ENCODE measurements around the gene RNPEPL1. TPM values are rescaled to one million over a fixed set of nuclear protein-coding genes. Genes with fewer than 3 reads are reported as not detected.

RNPEPL1 gene
- total and polyA plus RNA-seq, 2 donors, result 14.3 to 109 TPM

GRCh38 chr2:240585681-240586197 is 17.5 kb downstream of the RNPEPL1 start:
- H3K4me3 ChIP-seq (ENCODE audit: low read length in 2 of 2), result peak overlapping the region; percentile 82 to 87
- no peaks in the 10 kb centered on the region for H3K9me3 ChIP-seq (ENCODE audit: control insufficient read depth in 2 of 2, insufficient read depth in 1 of 2, low read length in 1 of 2)
- peaks cover 29 to 31% of the 10 kb centered on the region in 2 donors for H3K4me1 ChIP-seq (ENCODE audit: control insufficient read depth in 2 of 2, insufficient read depth in 2 of 2, low read length in 2 of 2)
- peak overlapping the region; percentile 58 to 92 for H3K27ac ChIP-seq (ENCODE audit: low read depth in 1 of 2, low read length in 1 of 2)
- H3K27me3 ChIP-seq (ENCODE audit: control insufficient read depth in 2 of 2, insufficient read depth in 1 of 2, low read length in 1 of 2), result no peaks in the 10 kb centered on the region
- WGBS, result 6% methylated on average over 20 of the region's 20 CpGs
- DNase-seq (ENCODE audit: low read depth in 6 of 9, low spot score in 9 of 9), result no peak
- H3K36me3 ChIP-seq (ENCODE audit: control insufficient read depth in 2 of 2, insufficient read depth in 2 of 2, low read length in 1 of 2), result peaks cover 16 to 22% of the 10 kb centered on the region in 2 donors

- WGBS, result under 1% methylated on average over 88 of the region's 88 CpGs
- Histone ChIP-seq H3K9me3 (ENCODE audit: control insufficient read depth in 2 of 2, insufficient read depth in 1 of 2, low read length in 1 of 2) (no peaks in the 10 kb centered on the region), H3K4me3 (ENCODE audit: low read length in 2 of 2) (peak within 1 kb of the TSS; percentile 82 to 87), H3K4me1 (ENCODE audit: control insufficient read depth in 2 of 2, insufficient read depth in 2 of 2, low read length in 2 of 2) (peaks cover 29 to 31% of the 10 kb centered on the region in 2 donors), H3K36me3 (ENCODE audit: control insufficient read depth in 2 of 2, insufficient read depth in 2 of 2, low read length in 1 of 2) (peaks cover 22 to 28% of the 10 kb centered on the region in 2 donors), H3K27ac (ENCODE audit: low read depth in 1 of 2, low read length in 1 of 2) (peak within 1 kb of the TSS; percentile 91 to 92), H3K27me3 (ENCODE audit: control insufficient read depth in 2 of 2, insufficient read depth in 1 of 2, low read length in 1 of 2) (no peaks in the 10 kb centered on the region)
- peak; percentile 85 to 97 (median 93) for DNase-seq (ENCODE audit: low read depth in 6 of 9, low spot score in 9 of 9)
Observed at GRCh38 chr2:240586198-240586918, 18.1 kb downstream of the RNPEPL1 start, which contains the start of gene CAPN10. TSS of gene CAPN10 (plus strand) at chr2:240586734. CDS start at chr2:240586912, 178 bp downstream.

- Histone ChIP-seq H3K9me3 (ENCODE audit: control insufficient read depth in 2 of 2, insufficient read depth in 1 of 2, low read length in 1 of 2) (no peaks in the 10 kb centered on the region), H3K4me3 (ENCODE audit: low read length in 2 of 2) (peak overlapping the region; percentile 82 to 87), H3K4me1 (ENCODE audit: control insufficient read depth in 2 of 2, insufficient read depth in 2 of 2, low read length in 2 of 2) (peaks cover 29 to 31% of the 10 kb centered on the region in 2 donors), H3K27me3 (ENCODE audit: control insufficient read depth in 2 of 2, insufficient read depth in 1 of 2, low read length in 1 of 2) (no peaks in the 10 kb centered on the region), H3K36me3 (ENCODE audit: control insufficient read depth in 2 of 2, insufficient read depth in 2 of 2, low read length in 1 of 2) (peaks cover 30 to 36% of the 10 kb centered on the region in 2 donors), H3K27ac (ENCODE audit: low read depth in 1 of 2, low read length in 1 of 2) (peak overlapping the region; percentile 84 to 92)
- WGBS, result 5% methylated on average over 62 of the region's 62 CpGs
- peak in 7 of 9 donors; percentile 37 to 83 (median 65) for DNase-seq (ENCODE audit: low read depth in 6 of 9, low spot score in 9 of 9)
Observed at GRCh38 chr2:240586919-240587800, 18.9 kb downstream of the RNPEPL1 start.

- DNase-seq (ENCODE audit: low read depth in 6 of 9, low spot score in 9 of 9), result no peak
- H3K4me1 ChIP-seq (ENCODE audit: control insufficient read depth in 2 of 2, insufficient read depth in 2 of 2, low read length in 2 of 2), result peaks cover 29 to 31% of the 10 kb centered on the region in 2 donors
- H3K36me3 ChIP-seq (ENCODE audit: control insufficient read depth in 2 of 2, insufficient read depth in 2 of 2, low read length in 1 of 2), result peaks cover 40 to 43% of the 10 kb centered on the region in 2 donors
- no peaks in the 10 kb centered on the region for H3K9me3 ChIP-seq (ENCODE audit: control insufficient read depth in 2 of 2, insufficient read depth in 1 of 2, low read length in 1 of 2)
- no peaks in the 10 kb centered on the region for H3K27me3 ChIP-seq (ENCODE audit: control insufficient read depth in 2 of 2, insufficient read depth in 1 of 2, low read length in 1 of 2)
- peak overlapping the region in 1 of 2 donors; percentile 87 for H3K4me3 ChIP-seq (ENCODE audit: low read length in 2 of 2)
- WGBS, result 93% methylated on average over 10 of the region's 10 CpGs
- H3K27ac ChIP-seq (ENCODE audit: low read depth in 1 of 2, low read length in 1 of 2), result no peak overlapping the region
Observed at GRCh38 chr2:240588006-240588655, 19.8 kb downstream of the RNPEPL1 start.

- Histone ChIP-seq H3K27ac (ENCODE audit: low read depth in 1 of 2, low read length in 1 of 2) (no peak overlapping the region), H3K9me3 (ENCODE audit: control insufficient read depth in 2 of 2, insufficient read depth in 1 of 2, low read length in 1 of 2) (no peaks in the 10 kb centered on the region), H3K36me3 (ENCODE audit: control insufficient read depth in 2 of 2, insufficient read depth in 2 of 2, low read length in 1 of 2) (peaks cover 43 to 46% of the 10 kb centered on the region in 2 donors), H3K4me1 (ENCODE audit: control insufficient read depth in 2 of 2, insufficient read depth in 2 of 2, low read length in 2 of 2) (peaks cover 29 to 31% of the 10 kb centered on the region in 2 donors), H3K4me3 (ENCODE audit: low read length in 2 of 2) (no peak overlapping the region), H3K27me3 (ENCODE audit: control insufficient read depth in 2 of 2, insufficient read depth in 1 of 2, low read length in 1 of 2) (no peaks in the 10 kb centered on the region)
- DNase-seq (ENCODE audit: low read depth in 6 of 9, low spot score in 9 of 9), result no peak
- 86% methylated on average over 4 of the region's 4 CpGs for WGBS
Observed at GRCh38 chr2:240588669-240589068, 20.4 kb downstream of the RNPEPL1 start.

GRCh38 chr2:240589375-240589774 is 21.1 kb downstream of the RNPEPL1 start:
- no peak overlapping the region for H3K27ac ChIP-seq (ENCODE audit: low read depth in 1 of 2, low read length in 1 of 2)
- no peaks in the 10 kb centered on the region for H3K9me3 ChIP-seq (ENCODE audit: control insufficient read depth in 2 of 2, insufficient read depth in 1 of 2, low read length in 1 of 2)
- H3K36me3 ChIP-seq (ENCODE audit: control insufficient read depth in 2 of 2, insufficient read depth in 2 of 2, low read length in 1 of 2), result peaks cover 50 to 53% of the 10 kb centered on the region in 2 donors
- no peak overlapping the region for H3K4me3 ChIP-seq (ENCODE audit: low read length in 2 of 2)
- H3K4me1 ChIP-seq (ENCODE audit: control insufficient read depth in 2 of 2, insufficient read depth in 2 of 2, low read length in 2 of 2), result peaks cover 29 to 31% of the 10 kb centered on the region in 2 donors
- 94% methylated on average over 14 of the region's 14 CpGs for WGBS
- no peak for DNase-seq (ENCODE audit: low read depth in 6 of 9, low spot score in 9 of 9)
- H3K27me3 ChIP-seq (ENCODE audit: control insufficient read depth in 2 of 2, insufficient read depth in 1 of 2, low read length in 1 of 2), result no peaks in the 10 kb centered on the region

GRCh38 chr2:240589850-240590525 is 21.7 kb downstream of the RNPEPL1 start:
- Histone ChIP-seq H3K4me3 (ENCODE audit: low read length in 2 of 2) (no peak overlapping the region), H3K27ac (ENCODE audit: low read depth in 1 of 2, low read length in 1 of 2) (no peak overlapping the region), H3K9me3 (ENCODE audit: control insufficient read depth in 2 of 2, insufficient read depth in 1 of 2, low read length in 1 of 2) (no peaks in the 10 kb centered on the region), H3K4me1 (ENCODE audit: control insufficient read depth in 2 of 2, insufficient read depth in 2 of 2, low read length in 2 of 2) (peaks cover 23 to 27% of the 10 kb centered on the region in 2 donors), H3K36me3 (ENCODE audit: control insufficient read depth in 2 of 2, insufficient read depth in 2 of 2, low read length in 1 of 2) (peaks cover 56% of the 10 kb centered on the region in 2 donors), H3K27me3 (ENCODE audit: control insufficient read depth in 2 of 2, insufficient read depth in 1 of 2, low read length in 1 of 2) (no peaks in the 10 kb centered on the region)
- no peak for DNase-seq (ENCODE audit: low read depth in 6 of 9, low spot score in 9 of 9)
- 95% methylated on average over 16 of the region's 16 CpGs for WGBS

- Histone ChIP-seq H3K36me3 (ENCODE audit: control insufficient read depth in 2 of 2, insufficient read depth in 2 of 2, low read length in 1 of 2) (peaks cover 63% of the 10 kb centered on the region in 2 donors), H3K4me1 (ENCODE audit: control insufficient read depth in 2 of 2, insufficient read depth in 2 of 2, low read length in 2 of 2) (peaks cover 16 to 20% of the 10 kb centered on the region in 2 donors), H3K27me3 (ENCODE audit: control insufficient read depth in 2 of 2, insufficient read depth in 1 of 2, low read length in 1 of 2) (no peaks in the 10 kb centered on the region), H3K27ac (ENCODE audit: low read depth in 1 of 2, low read length in 1 of 2) (no peak overlapping the region), H3K9me3 (ENCODE audit: control insufficient read depth in 2 of 2, insufficient read depth in 1 of 2, low read length in 1 of 2) (no peaks in the 10 kb centered on the region), H3K4me3 (ENCODE audit: low read length in 2 of 2) (no peak overlapping the region)
- WGBS, result 97% methylated on average over 21 of the region's 21 CpGs
- no peak for DNase-seq (ENCODE audit: low read depth in 6 of 9, low spot score in 9 of 9)
Observed at GRCh38 chr2:240590681-240591111, 22.4 kb downstream of the RNPEPL1 start.

Measured in thymus (tissue), 11 donors.